HepG2 (cell line): ENCODE results near the gene UTP4. TPM values are rescaled to one million over a fixed set of nuclear protein-coding genes. Genes with fewer than 3 reads are reported as not detected.
A peak's percentile ranks its signal among the peaks of the same experiment; 100 is the strongest.

Experiments used
- ADNP ChIP-seq: sonication (generic); formaldehyde crosslinking; IDR thresholded peaks from 2 replicates; pipeline ENCODE4 v1.4.0; 2020; ENCODE audit warnings: missing genetic modification reagents
- ARID4A ChIP-seq: sonication (generic); formaldehyde crosslinking; IDR thresholded peaks from 2 replicates; pipeline ENCODE4 v1.5.0; 2020; ENCODE audit warnings: mild to moderate bottlenecking, missing genetic modification reagents, borderline replicate concordance
- ASH2L ChIP-seq: fragments of 300-600, 200-600 bp; sonication (generic); IDR thresholded peaks from 2 replicates; pipeline ENCODE4 v1.7.0; 2017; ENCODE audit warnings: low read depth, mild to moderate bottlenecking, moderate library complexity, mixed read lengths, low read length; ENCODE audit not compliant: insufficient read length
- BATF2 ChIP-seq: sonication (generic); formaldehyde crosslinking; IDR thresholded peaks from 2 replicates; pipeline ENCODE4 v1.8.0; 2022; ENCODE audit warnings: mild to moderate bottlenecking, missing genetic modification reagents, moderate library complexity
- CAMTA2 ChIP-seq: sonication (generic); formaldehyde crosslinking; IDR thresholded peaks from 2 replicates; pipeline ENCODE4 v1.4.0; 2020; ENCODE audit warnings: mild to moderate bottlenecking, missing genetic modification reagents, borderline replicate concordance
- FOXO1 ChIP-seq: sonication (generic); formaldehyde crosslinking; IDR thresholded peaks from 2 replicates; pipeline ENCODE4 v1.4.0; 2020; ENCODE audit warnings: missing genetic modification reagents
- KLF16 ChIP-seq, 2 experiments: sonication (generic) in 1 of 2; formaldehyde crosslinking in 1 of 2; IDR thresholded peaks; 2 replicates each; pipeline versions ENCODE4 v1.6.1 to v1.8.0; 2016 to 2023; ENCODE audit warnings: missing genetic modification reagents in 2 of 2, missing compliant biosample characterization in 1 of 2
- RFX3 ChIP-seq: IDR thresholded peaks from 2 replicates; pipeline ENCODE4 v1.6.1; 2016; ENCODE audit warnings: missing biosample characterization, missing genetic modification reagents
- SALL1 ChIP-seq: sonication (generic); formaldehyde crosslinking; IDR thresholded peaks from 2 replicates; pipeline ENCODE4 v1.8.0; 2022; ENCODE audit warnings: mild to moderate bottlenecking, missing genetic modification reagents
- SKI ChIP-seq: fragments of 450-650 bp; IDR thresholded peaks from one replicate; pipeline ENCODE4 v1.6.1; 2018; ENCODE audit warnings: mild to moderate bottlenecking; ENCODE audit not compliant: partially characterized antibody
- SRSF4 ChIP-seq: fragments of 200-400 bp; formaldehyde crosslinking; IDR thresholded peaks from one replicate; pipeline ENCODE4 v1.6.1; 2018; ENCODE audit warnings: mild to moderate bottlenecking, low read depth, low read length, moderate library complexity; ENCODE audit not compliant: poor library complexity, severe bottlenecking
- STAG1 ChIP-seq: sonication (generic); formaldehyde crosslinking; IDR thresholded peaks from 2 replicates; pipeline ENCODE4 v1.4.0; 2020; ENCODE audit warnings: missing genetic modification reagents
- THRA ChIP-seq: sonication (generic); formaldehyde crosslinking; IDR thresholded peaks from 2 replicates; pipeline ENCODE4 v1.4.0; 2020; ENCODE audit warnings: missing genetic modification reagents, borderline replicate concordance
- XRCC5 ChIP-seq: fragments of 200-400 bp; formaldehyde crosslinking; optimal IDR thresholded peaks from 2 replicates; pipeline ENCODE3; 2017; ENCODE audit warnings: mild to moderate bottlenecking, low read length
- ZFP36 ChIP-seq: fragments of 150-350 bp; IDR thresholded peaks from 2 replicates; pipeline ENCODE4 v1.6.1; 2018; ENCODE audit warnings: borderline replicate concordance, low read length, low read depth; ENCODE audit not compliant: partially characterized antibody
- ZNF280B ChIP-seq: sonication (generic); formaldehyde crosslinking; IDR thresholded peaks from 2 replicates; pipeline ENCODE4 v1.5.0; 2020; ENCODE audit warnings: missing genetic modification reagents, mild to moderate bottlenecking, borderline replicate concordance
- ZNF337 ChIP-seq: sonication (generic); formaldehyde crosslinking; IDR thresholded peaks from 2 replicates; pipeline ENCODE4 v1.5.1; 2020; ENCODE audit warnings: missing genetic modification reagents, low read depth, mild to moderate bottlenecking, borderline replicate concordance
- ZNF619 ChIP-seq: sonication (generic); formaldehyde crosslinking; IDR thresholded peaks from 2 replicates; pipeline ENCODE4 v1.4.0; 2020; ENCODE audit warnings: mild to moderate bottlenecking, missing genetic modification reagents
- ZNF737 ChIP-seq: sonication (generic); formaldehyde crosslinking; IDR thresholded peaks from 2 replicates; pipeline ENCODE4 v1.5.0; 2020; ENCODE audit warnings: missing genetic modification reagents, mild to moderate bottlenecking, borderline replicate concordance
- ZNF768 ChIP-seq: sonication (generic); formaldehyde crosslinking; IDR thresholded peaks from 2 replicates; pipeline ENCODE4 v1.4.0; 2020; ENCODE audit warnings: missing genetic modification reagents
- ZNF883 ChIP-seq: sonication (generic); formaldehyde crosslinking; IDR thresholded peaks from 2 replicates; pipeline ENCODE4 v1.5.1; 2020; ENCODE audit warnings: mild to moderate bottlenecking, missing genetic modification reagents; ENCODE audit errors: not compliant biosample characterization
- polyA plus RNA-seq, 8 experiments: library from polyadenylated mRNA; depleted of rRNA in 3 of 8; stranded (reverse) in 7 of 8; unstranded in 1 of 8; fragments of >200 nt; fragmentation: Illumina TruSeq in 4 of 8; extraction: Trizol in 4 of 8; gene quantifications; 2 replicates each; pipeline versions ENCODE4 v1.2.1 to v1.2.3, GENCODE V29; 2011 to 2016; ENCODE audit warnings: low read depth in 4 of 8, missing spikeins in 1 of 8, mixed read lengths in 1 of 8; ENCODE audit not compliant: insufficient read depth in 1 of 8
- total RNA-seq, 5 experiments: library from RNA; depleted of rRNA; stranded (reverse); fragments of >200 nt; fragmentation: Illumina TruSeq; extraction: Trizol; gene quantifications; 2 replicates each; pipeline ENCODE4 v1.2.3, GENCODE V29; 2016; ENCODE audit warnings: low read depth in 1 of 5

The UTP4 gene
- total and polyA plus RNA-seq, 2 of the 13 experiments (the other 11 are each of a cell fraction or from before 2014, with no cell fraction given), result 30.0 to 85.8 TPM

- TF ChIP-seq ARID4A (CRISPR knock-in tag) (0 out of 2 replicates have a peak, but pooled peaks have one; percentile 23), SKI (no peak), SRSF4 (no peak), XRCC5 (peak; percentile 96), STAG1 (CRISPR knock-in tag) (peak; percentile 74), ZNF768 (peak; percentile 46; the same call in 1 of the 2 replicates), ZNF737 (CRISPR knock-in tag) (no peak), ZNF619 (CRISPR knock-in tag) (0 out of 2 replicates have a peak, but pooled peaks have one; percentile 41), ADNP (no peak), ZNF337 (CRISPR knock-in tag) (no peak), ZFP36 (peak; percentile 28), CAMTA2 (CRISPR knock-in tag) (no peak), ZNF883 (CRISPR knock-in tag) (no peak), KLF16 (CRISPR knock-in tag; IDR thresholded peaks at IDR 0.05) (no peak), BATF2 (CRISPR knock-in tag) (no peak), FOXO1 (CRISPR knock-in tag) (no peak), SALL1 (no peak; the same call in 1 of the 2 replicates), ASH2L (no peak), THRA (peak; percentile 67; the same call in 1 of the 2 replicates), RFX3 (CRISPR knock-in tag) (no peak), ZNF280B (no peak)
Measured at GRCh38 chr16:69112285-69113129, 19.9 kb upstream of the UTP4 start (continued).
